ENCODE results near the gene CCN6.

CCN6 gene

GRCh38 chr6:112038756-112039430, 15.0 kb upstream of the CCN6 start:
- no peak for TF ChIP-seq CTCF (IDR thresholded peaks at IDR 0.05; ENCODE audit: low read depth, low read length, missing control alignments)
- no peak overlapping the region for H3K4me3 ChIP-seq (ENCODE audit: low read depth, low read length)
- in situ Hi-C loops (cut with HindIII; ENCODE audit: low sequenced_read_pairs) = loop anchor here (5.0 kb wide), 1 partner anchor 47 kb away; no protein-coding TSS in a partner anchor
- DNase-seq (ENCODE audit: low read depth) = no peak

GRCh38 chr6:112039431-112039770, 14.5 kb upstream of the CCN6 start:
- in situ Hi-C loops (cut with HindIII; ENCODE audit: low sequenced_read_pairs) = loop anchor here (5.0 kb wide), 1 partner anchor 47 kb away; no protein-coding TSS in a partner anchor
- no peak overlapping the region for H3K4me3 ChIP-seq (ENCODE audit: low read depth, low read length)
- no peak for TF ChIP-seq CTCF (IDR thresholded peaks at IDR 0.05; ENCODE audit: low read depth, low read length, missing control alignments)
- DNase-seq (ENCODE audit: low read depth) = no peak

- DNase-seq (ENCODE audit: low read depth) = no peak
- no peak overlapping the region for H3K4me3 ChIP-seq (ENCODE audit: low read depth, low read length)
- in situ Hi-C loops (cut with HindIII; ENCODE audit: low sequenced_read_pairs) = no loop called here
- no peak for TF ChIP-seq CTCF (IDR thresholded peaks at IDR 0.05; ENCODE audit: low read depth, low read length, missing control alignments)
Measured at GRCh38 chr6:112040956-112041355, 12.9 kb upstream of the CCN6 start.

GRCh38 chr6:112041535-112041934, 12.4 kb upstream of the CCN6 start:
- in situ Hi-C loops (cut with HindIII; ENCODE audit: low sequenced_read_pairs) = no loop called here
- H3K4me3 ChIP-seq (ENCODE audit: low read depth, low read length) = no peak overlapping the region
- no peak for TF ChIP-seq CTCF (IDR thresholded peaks at IDR 0.05; ENCODE audit: low read depth, low read length, missing control alignments)
- DNase-seq (ENCODE audit: low read depth) = no peak

- peak; percentile 88 for DNase-seq (ENCODE audit: low read depth)
- in situ Hi-C loops (cut with HindIII; ENCODE audit: low sequenced_read_pairs) = no loop called here
- peak overlapping the region; percentile 55 for H3K4me3 ChIP-seq (ENCODE audit: low read depth, low read length)
- TF ChIP-seq CTCF (IDR thresholded peaks at IDR 0.05; ENCODE audit: low read depth, low read length, missing control alignments) = peak; percentile 96
Measured at GRCh38 chr6:112043032-112044007, 10.6 kb upstream of the CCN6 start.

GRCh38 chr6:112044196-112044595, 9.7 kb upstream of the CCN6 start:
- DNase-seq (ENCODE audit: low read depth) = no peak
- in situ Hi-C loops (cut with HindIII; ENCODE audit: low sequenced_read_pairs) = no loop called here
- H3K4me3 ChIP-seq (ENCODE audit: low read depth, low read length) = no peak overlapping the region
- TF ChIP-seq CTCF (IDR thresholded peaks at IDR 0.05; ENCODE audit: low read depth, low read length, missing control alignments) = no peak

Measured in astrocyte of the cerebellum (primary cell).